Suprapubic skin (tissue), 4 donors: ENCODE data around the gene HSPBAP1. TPM values are rescaled to one million over a fixed set of nuclear protein-coding genes. Genes with fewer than 3 reads are reported as not detected.

Source experiments
- DNase-seq, 2 donors: peaks; one replicate each; pipeline ENCODE4 v3.0.0-alpha.2; 2019; ENCODE audit warnings: low spot score in 2 of 2
- H3K27ac ChIP-seq: fragments of 200-600 bp; sonication (generic); one replicate; pipeline ENCODE4 v1.5.1; 2019
- H3K27me3 ChIP-seq: fragments of 200-600 bp; sonication (generic); one replicate; pipeline ENCODE4 v1.5.1; 2019
- H3K36me3 ChIP-seq: fragments of 200-600 bp; sonication (generic); one replicate; pipeline ENCODE4 v1.5.1; 2019
- H3K4me1 ChIP-seq: fragments of 200-600 bp; sonication (generic); one replicate; pipeline ENCODE4 v1.5.1; 2019
- H3K4me3 ChIP-seq: fragments of 200-600 bp; sonication (generic); one replicate; pipeline ENCODE4 v1.5.1; 2019; ENCODE audit warnings: mild to moderate bottlenecking
- H3K9me3 ChIP-seq: fragments of 200-600 bp; sonication (generic); one replicate; pipeline ENCODE4 v1.5.1; 2019
- EP300 ChIP-seq: sonication (generic); formaldehyde crosslinking; IDR thresholded peaks from one replicate; pipeline ENCODE4 v1.6.1; 2017; ENCODE audit warnings: antibody characterized with exemption
- POLR2A ChIP-seq, 2 donors: fragments of 450-650 bp; IDR thresholded peaks; one replicate each; pipeline ENCODE4 v1.6.1; 2017; ENCODE audit warnings: antibody characterized with exemption in 2 of 2, mild to moderate bottlenecking in 2 of 2, moderate library complexity in 2 of 2
- POLR2AphosphoS5 ChIP-seq, 3 donors: sonication (generic); formaldehyde crosslinking; IDR thresholded peaks; one replicate each; pipeline ENCODE4 v1.6.1; 2017; ENCODE audit warnings: antibody characterized with exemption in 3 of 3
- WGBS: methylation state at CpG from one replicate; pipeline ENCODE4 v1.1.5; 2018; 5-methylcytosine and 5-hydroxymethylcytosine counted together
- total RNA-seq, 4 donors: library from RNA; depleted of rRNA; stranded (reverse); fragments of >200 nt; gene quantifications; one replicate each; pipeline ENCODE4 v1.1.0, GENCODE V29; 2016
- TF ChIP-seq, protein P1 (sequence below), 2 donors: fragments of 200-600 bp in 1 of 2; fragments of 450-650 bp in 1 of 2; sonication (generic) in 1 of 2; IDR thresholded peaks; one replicate each; pipeline ENCODE4 v1.5.1; 2016 to 2019; ENCODE audit warnings: antibody characterized with exemption in 2 of 2, mild to moderate bottlenecking in 1 of 2, moderate library complexity in 1 of 2

HSPBAP1 gene
- total RNA-seq, 4 donors from 2014 or later, result 8.8 to 32.8 (median 15.7) TPM

DNA sequence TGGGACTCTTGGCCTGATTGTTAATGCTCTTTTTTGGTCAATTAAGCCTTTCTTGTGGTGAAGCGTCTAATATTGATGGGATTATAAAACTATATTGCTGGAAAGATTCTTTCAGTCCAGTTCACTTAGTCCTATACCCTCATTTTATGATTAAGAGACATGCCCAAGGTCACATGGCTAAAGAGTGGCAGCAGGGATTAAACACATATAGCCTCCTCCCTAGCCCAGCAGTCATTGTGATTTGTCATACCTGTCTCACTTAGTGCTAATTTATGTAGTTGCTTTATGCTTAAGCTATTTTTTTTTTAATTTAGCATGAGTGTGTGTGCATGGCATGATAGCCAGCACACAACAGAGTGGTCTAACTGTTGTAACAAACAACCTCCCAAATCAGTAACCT lies 103.5 kb downstream of the HSPBAP1 start:
- 100% methylated on average over 1 of the region's 1 CpG for WGBS

More for the DNA sequence above, 103.5 kb downstream of the HSPBAP1 start:
- Histone ChIP-seq H3K36me3 (peaks cover 52% of the 10 kb centered on the region), H3K27ac (no peak overlapping the region), H3K4me3 (no peak overlapping the region), H3K4me1 (no peaks in the 10 kb centered on the region), H3K9me3 (no peaks in the 10 kb centered on the region), H3K27me3 (no peaks in the 10 kb centered on the region)
- no peak for TF ChIP-seq POLR2AphosphoS5 (IDR thresholded peaks at IDR 0.05)
- TF ChIP-seq EP300, result no peak
- TF ChIP-seq, protein P1, sequence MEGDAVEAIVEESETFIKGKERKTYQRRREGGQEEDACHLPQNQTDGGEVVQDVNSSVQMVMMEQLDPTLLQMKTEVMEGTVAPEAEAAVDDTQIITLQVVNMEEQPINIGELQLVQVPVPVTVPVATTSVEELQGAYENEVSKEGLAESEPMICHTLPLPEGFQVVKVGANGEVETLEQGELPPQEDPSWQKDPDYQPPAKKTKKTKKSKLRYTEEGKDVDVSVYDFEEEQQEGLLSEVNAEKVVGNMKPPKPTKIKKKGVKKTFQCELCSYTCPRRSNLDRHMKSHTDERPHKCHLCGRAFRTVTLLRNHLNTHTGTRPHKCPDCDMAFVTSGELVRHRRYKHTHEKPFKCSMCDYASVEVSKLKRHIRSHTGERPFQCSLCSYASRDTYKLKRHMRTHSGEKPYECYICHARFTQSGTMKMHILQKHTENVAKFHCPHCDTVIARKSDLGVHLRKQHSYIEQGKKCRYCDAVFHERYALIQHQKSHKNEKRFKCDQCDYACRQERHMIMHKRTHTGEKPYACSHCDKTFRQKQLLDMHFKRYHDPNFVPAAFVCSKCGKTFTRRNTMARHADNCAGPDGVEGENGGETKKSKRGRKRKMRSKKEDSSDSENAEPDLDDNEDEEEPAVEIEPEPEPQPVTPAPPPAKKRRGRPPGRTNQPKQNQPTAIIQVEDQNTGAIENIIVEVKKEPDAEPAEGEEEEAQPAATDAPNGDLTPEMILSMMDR (IDR thresholded peaks at IDR 0.05), result no peak
- TF ChIP-seq POLR2A (IDR thresholded peaks at IDR 0.05), result no peak
- DNase-seq, result no peak

Other genes with a start within 250 kb of the HSPBAP1 start
- 10 to 100 TPM in 3 of 4 donors, 1 to 10 TPM in 1; 8.3 to 13.1 (median 11.2) TPM for gene PARP9, start 229.5 kb downstream of the HSPBAP1 start, total RNA-seq
- gene DTX3L, start 229.5 kb downstream of the HSPBAP1 start, total RNA-seq, result 10 to 100 TPM in 3 of 4 donors, 1 to 10 TPM in 1; 7.6 to 15.3 (median 12.7) TPM
- under 1 TPM in 3 of 4 donors, not detected in 1; 0.26 to 0.80 (median 0.51) TPM for gene PARP15, start 216.2 kb downstream of the HSPBAP1 start, total RNA-seq
- gene PARP14, start 113.0 kb downstream of the HSPBAP1 start, total RNA-seq, result 10 to 100 TPM in 2 of 4 donors, 1 to 10 TPM in 2; 5.2 to 34.9 (median 14.5) TPM
- gene SLC49A4, start 1.2 kb upstream of the HSPBAP1 start, total RNA-seq, result 10 to 100 TPM; 20.9 to 34.0 (median 32.1) TPM
- 1 to 10 TPM in 3 of 4 donors, not detected in 1; 1.4 to 2.0 (median 1.8) TPM for gene SEMA5B, start 233.9 kb upstream of the HSPBAP1 start, total RNA-seq